HG02938 (cell line): Measurements from ENCODE around the gene BCKDHA.
"Not testable (repeated sequence)": the region's sequence is repeated elsewhere in the genome, so short reads cannot be mapped to it uniquely, and the experiment has no call there.

Source experiments
- ATAC-seq: cut with Tn5 transposase; IDR thresholded peaks from one replicate; pipeline ENCODE4 v1.9.1; 2021; ENCODE audit warnings: mild to moderate bottlenecking, moderate library complexity; ENCODE audit not compliant: unreplicated experiment

The BCKDHA gene

GRCh38 chr19:41401483-41401882 is 3.9 kb downstream of the BCKDHA start:
- ATAC-seq = no peak

GRCh38 chr19:41402010-41402409 is 4.4 kb downstream of the BCKDHA start:
- no peak for ATAC-seq

GRCh38 chr19:41403181-41403970 is 5.8 kb downstream of the BCKDHA start:
- ATAC-seq = no peak

- no peak for ATAC-seq
These were observed 8.2 kb downstream of the BCKDHA start for GRCh38 chr19:41405776-41406175.

GRCh38 chr19:41407271-41407670 is 9.7 kb downstream of the BCKDHA start:
- ATAC-seq = no peak

- ATAC-seq = no peak
These were observed 10.6 kb downstream of the BCKDHA start for GRCh38 chr19:41408256-41408655.

- not testable (repeated sequence) for ATAC-seq
These were observed 11.2 kb downstream of the BCKDHA start for GRCh38 chr19:41408846-41409245.

- no peak for ATAC-seq
These were observed 11.7 kb downstream of the BCKDHA start for GRCh38 chr19:41409288-41409687.

- no peak for ATAC-seq
These were observed 12.9 kb downstream of the BCKDHA start for GRCh38 chr19:41410336-41411054.

- ATAC-seq = no peak
These were observed 13.7 kb downstream of the BCKDHA start for GRCh38 chr19:41411100-41411967.

GRCh38 chr19:41411968-41412265 is 14.3 kb downstream of the BCKDHA start:
- no peak for ATAC-seq

- no peak for ATAC-seq
These were observed 15.3 kb downstream of the BCKDHA start for GRCh38 chr19:41412953-41413352.

- ATAC-seq = no peak
These were observed 16.3 kb downstream of the BCKDHA start for GRCh38 chr19:41413947-41414346.

GRCh38 chr19:41414461-41414860 is 16.8 kb downstream of the BCKDHA start:
- ATAC-seq = no peak

- ATAC-seq = no peak
These were observed 17.5 kb downstream of the BCKDHA start for GRCh38 chr19:41415154-41415571.

- no peak for ATAC-seq
These were observed 18.6 kb downstream of the BCKDHA start for GRCh38 chr19:41416194-41416674.

- ATAC-seq = no peak
These were observed 22.7 kb downstream of the BCKDHA start for GRCh38 chr19:41420101-41420880.

GRCh38 chr19:41421314-41421713 is 23.7 kb downstream of the BCKDHA start:
- no peak for ATAC-seq

GRCh38 chr19:41421973-41422372 is 24.4 kb downstream of the BCKDHA start:
- ATAC-seq = no peak

GRCh38 chr19:41422456-41422855 is 24.8 kb downstream of the BCKDHA start:
- ATAC-seq = no peak

GRCh38 chr19:41422955-41423354 is 25.3 kb downstream of the BCKDHA start:
- ATAC-seq = no peak
